HFF-Myc (cell line): Measurements from ENCODE around the gene CDK6.
A peak's percentile ranks its signal among the peaks of the same experiment; 100 is the strongest.

Source experiments
- DNase-seq: peaks from one replicate; pipeline ENCODE4 v3.0.0-alpha.2; 2011; ENCODE audit warnings: low read depth; ENCODE audit errors: extremely low read depth
- H3K4me3 ChIP-seq: replicated peaks from 2 replicates; pipeline ENCODE4 v1.5.1; 2011; ENCODE audit warnings: low read depth, mild to moderate bottlenecking, control low read depth, low read length
- CTCF ChIP-seq: IDR thresholded peaks from 2 replicates; pipeline ENCODE4 v1.5.1; 2012; ENCODE audit warnings: mild to moderate bottlenecking, low read depth, low read length, control low read depth; ENCODE audit errors: missing control alignments

The CDK6 gene

GRCh38 chr7:92833024-92833765 lies 3.2 kb downstream of the CDK6 start:
- peak overlapping the region; percentile 79 for H3K4me3 ChIP-seq
- DNase-seq, result peak; percentile 44
- peak; percentile 69 for TF ChIP-seq CTCF

GRCh38 chr7:92832534-92833023 lies 3.8 kb downstream of the CDK6 start:
- no peak for DNase-seq
- peak overlapping the region; percentile 79 for H3K4me3 ChIP-seq
- no peak for TF ChIP-seq CTCF

GRCh38 chr7:92831716-92832533 lies 4.4 kb downstream of the CDK6 start:
- DNase-seq, result peak; percentile 89
- no peak for TF ChIP-seq CTCF
- peak overlapping the region; percentile 79 for H3K4me3 ChIP-seq

- DNase-seq, result no peak
- TF ChIP-seq CTCF, result no peak
- peak overlapping the region; percentile 79 for H3K4me3 ChIP-seq
These were observed 5.8 kb downstream of the CDK6 start for GRCh38 chr7:92830532-92831110.

- no peak for TF ChIP-seq CTCF
- DNase-seq, result no peak
- H3K4me3 ChIP-seq, result peak overlapping the region; percentile 79
These were observed 6.3 kb downstream of the CDK6 start for GRCh38 chr7:92830027-92830426.

- no peak for DNase-seq
- H3K4me3 ChIP-seq, result no peak overlapping the region
- no peak for TF ChIP-seq CTCF
These were observed 8.8 kb downstream of the CDK6 start for GRCh38 chr7:92827464-92828120.
